ENCODE measurements around the gene TEX13B.

GRCh38 chrX:108028854-108029253 is 46.7 kb upstream of the TEX13B start:
- TF ChIP-seq, protein P1, sequence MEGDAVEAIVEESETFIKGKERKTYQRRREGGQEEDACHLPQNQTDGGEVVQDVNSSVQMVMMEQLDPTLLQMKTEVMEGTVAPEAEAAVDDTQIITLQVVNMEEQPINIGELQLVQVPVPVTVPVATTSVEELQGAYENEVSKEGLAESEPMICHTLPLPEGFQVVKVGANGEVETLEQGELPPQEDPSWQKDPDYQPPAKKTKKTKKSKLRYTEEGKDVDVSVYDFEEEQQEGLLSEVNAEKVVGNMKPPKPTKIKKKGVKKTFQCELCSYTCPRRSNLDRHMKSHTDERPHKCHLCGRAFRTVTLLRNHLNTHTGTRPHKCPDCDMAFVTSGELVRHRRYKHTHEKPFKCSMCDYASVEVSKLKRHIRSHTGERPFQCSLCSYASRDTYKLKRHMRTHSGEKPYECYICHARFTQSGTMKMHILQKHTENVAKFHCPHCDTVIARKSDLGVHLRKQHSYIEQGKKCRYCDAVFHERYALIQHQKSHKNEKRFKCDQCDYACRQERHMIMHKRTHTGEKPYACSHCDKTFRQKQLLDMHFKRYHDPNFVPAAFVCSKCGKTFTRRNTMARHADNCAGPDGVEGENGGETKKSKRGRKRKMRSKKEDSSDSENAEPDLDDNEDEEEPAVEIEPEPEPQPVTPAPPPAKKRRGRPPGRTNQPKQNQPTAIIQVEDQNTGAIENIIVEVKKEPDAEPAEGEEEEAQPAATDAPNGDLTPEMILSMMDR (IDR thresholded peaks at IDR 0.05; ENCODE audit: insufficient read depth, low read length, poor library complexity, severe bottlenecking) = no peak
- TF ChIP-seq EZH2phosphoT487 (conservative IDR thresholded peaks at IDR 0.05; ENCODE audit: low read length) = no peak
